ENCODE measurements around the gene PARN. TPM values are rescaled to one million over a fixed set of nuclear protein-coding genes. Genes with fewer than 3 reads are reported as not detected.
A peak's percentile ranks its signal among the peaks of the same experiment; 100 is the strongest.

PARN gene
- total RNA-seq, 2 donors from 2014 or later: 19.5 to 26.0 TPM

DNA sequence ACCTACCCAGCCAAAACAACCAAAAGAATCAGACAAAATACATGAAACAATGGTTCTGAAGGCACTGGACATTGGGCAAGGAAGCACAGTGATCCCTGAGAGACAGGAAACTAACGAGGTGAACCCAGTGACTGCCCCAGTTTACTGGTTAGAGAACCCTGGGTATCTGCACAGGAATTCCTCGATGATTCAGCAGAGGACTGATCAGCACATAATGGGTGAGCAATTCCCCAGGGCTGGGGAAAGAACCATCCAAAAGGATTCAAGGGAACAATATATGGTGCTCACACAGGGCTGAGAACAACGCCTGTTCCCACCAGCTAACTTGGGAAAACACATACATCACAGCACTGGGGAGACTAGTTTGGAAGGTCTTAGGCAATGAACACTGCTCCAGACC, 167.2 kb downstream of the PARN start:
- TF ChIP-seq, protein P1, sequence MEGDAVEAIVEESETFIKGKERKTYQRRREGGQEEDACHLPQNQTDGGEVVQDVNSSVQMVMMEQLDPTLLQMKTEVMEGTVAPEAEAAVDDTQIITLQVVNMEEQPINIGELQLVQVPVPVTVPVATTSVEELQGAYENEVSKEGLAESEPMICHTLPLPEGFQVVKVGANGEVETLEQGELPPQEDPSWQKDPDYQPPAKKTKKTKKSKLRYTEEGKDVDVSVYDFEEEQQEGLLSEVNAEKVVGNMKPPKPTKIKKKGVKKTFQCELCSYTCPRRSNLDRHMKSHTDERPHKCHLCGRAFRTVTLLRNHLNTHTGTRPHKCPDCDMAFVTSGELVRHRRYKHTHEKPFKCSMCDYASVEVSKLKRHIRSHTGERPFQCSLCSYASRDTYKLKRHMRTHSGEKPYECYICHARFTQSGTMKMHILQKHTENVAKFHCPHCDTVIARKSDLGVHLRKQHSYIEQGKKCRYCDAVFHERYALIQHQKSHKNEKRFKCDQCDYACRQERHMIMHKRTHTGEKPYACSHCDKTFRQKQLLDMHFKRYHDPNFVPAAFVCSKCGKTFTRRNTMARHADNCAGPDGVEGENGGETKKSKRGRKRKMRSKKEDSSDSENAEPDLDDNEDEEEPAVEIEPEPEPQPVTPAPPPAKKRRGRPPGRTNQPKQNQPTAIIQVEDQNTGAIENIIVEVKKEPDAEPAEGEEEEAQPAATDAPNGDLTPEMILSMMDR (IDR thresholded peaks at IDR 0.05): no peak
- Histone ChIP-seq H3K27ac (no peak overlapping the region), H3K27me3 (no peaks in the 10 kb centered on the region), H3K4me3 (no peak overlapping the region), H3K4me1 (peaks cover 0 to 4% of the 10 kb centered on the region in 2 donors), H3K36me3 (no peaks in the 10 kb centered on the region), H3K9me3 (peaks cover 4 to 14% of the 10 kb centered on the region in 2 donors)
- DNase-seq (ENCODE audit: low spot score): no peak

DNA sequence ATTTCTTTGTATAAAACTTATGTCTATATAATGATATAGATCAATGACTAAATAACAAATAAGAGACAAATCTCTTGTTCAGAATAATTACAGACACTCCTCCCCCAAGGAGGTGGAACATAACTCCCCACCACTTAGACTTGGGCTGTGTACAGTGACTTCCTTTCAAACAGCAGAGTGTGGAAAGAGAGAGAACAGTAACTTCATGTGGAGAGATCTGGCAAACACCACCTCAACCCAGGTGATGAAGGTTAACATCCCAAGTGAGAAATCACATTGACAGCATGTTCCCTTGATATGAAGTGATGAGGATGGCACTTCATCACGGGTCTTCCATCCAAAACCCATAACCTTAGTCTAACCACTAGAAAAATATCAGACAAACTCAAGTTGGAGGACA, 169.3 kb downstream of the PARN start:
- H3K4me1 ChIP-seq: peaks cover 0 to 4% of the 10 kb centered on the region in 2 donors
- no peaks in the 10 kb centered on the region for H3K36me3 ChIP-seq
- DNase-seq (ENCODE audit: low spot score): no peak
- TF ChIP-seq, protein P1 (IDR thresholded peaks at IDR 0.05): no peak
- no peak overlapping the region for H3K4me3 ChIP-seq
- H3K9me3 ChIP-seq: peaks cover 4 to 14% of the 10 kb centered on the region in 2 donors
- H3K27me3 ChIP-seq: no peaks in the 10 kb centered on the region
- peak overlapping the region in 1 of 2 donors; percentile 23 for H3K27ac ChIP-seq

DNA sequence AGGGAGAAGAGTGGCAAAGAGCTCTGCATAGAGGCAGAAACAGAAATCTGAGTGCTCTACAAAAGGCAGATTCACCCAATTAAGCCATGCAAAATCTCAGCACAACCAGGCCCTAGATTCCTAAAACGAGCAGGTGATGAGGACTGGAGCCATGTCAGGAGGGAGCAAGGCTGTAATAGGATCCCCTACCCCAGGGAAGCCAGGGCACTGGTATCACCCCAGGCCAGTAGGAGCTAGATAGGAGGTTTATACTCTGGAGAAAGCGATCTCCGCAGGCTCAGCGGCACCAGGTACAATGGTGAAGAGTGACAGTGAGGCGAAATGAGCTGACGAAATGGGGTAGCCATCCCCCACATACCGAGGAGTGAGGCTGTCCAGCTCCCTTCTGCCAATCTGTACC, 171.5 kb downstream of the PARN start:
- DNase-seq (ENCODE audit: low spot score): no peak
- H3K9me3 ChIP-seq: no peaks in the 10 kb centered on the region
- peaks cover 0 to 4% of the 10 kb centered on the region in 2 donors for H3K4me1 ChIP-seq
- H3K27ac ChIP-seq: no peak overlapping the region
- TF ChIP-seq, protein P1 (IDR thresholded peaks at IDR 0.05): no peak
- H3K27me3 ChIP-seq: no peaks in the 10 kb centered on the region
- no peaks in the 10 kb centered on the region for H3K36me3 ChIP-seq
- H3K4me3 ChIP-seq: no peak overlapping the region

DNA sequence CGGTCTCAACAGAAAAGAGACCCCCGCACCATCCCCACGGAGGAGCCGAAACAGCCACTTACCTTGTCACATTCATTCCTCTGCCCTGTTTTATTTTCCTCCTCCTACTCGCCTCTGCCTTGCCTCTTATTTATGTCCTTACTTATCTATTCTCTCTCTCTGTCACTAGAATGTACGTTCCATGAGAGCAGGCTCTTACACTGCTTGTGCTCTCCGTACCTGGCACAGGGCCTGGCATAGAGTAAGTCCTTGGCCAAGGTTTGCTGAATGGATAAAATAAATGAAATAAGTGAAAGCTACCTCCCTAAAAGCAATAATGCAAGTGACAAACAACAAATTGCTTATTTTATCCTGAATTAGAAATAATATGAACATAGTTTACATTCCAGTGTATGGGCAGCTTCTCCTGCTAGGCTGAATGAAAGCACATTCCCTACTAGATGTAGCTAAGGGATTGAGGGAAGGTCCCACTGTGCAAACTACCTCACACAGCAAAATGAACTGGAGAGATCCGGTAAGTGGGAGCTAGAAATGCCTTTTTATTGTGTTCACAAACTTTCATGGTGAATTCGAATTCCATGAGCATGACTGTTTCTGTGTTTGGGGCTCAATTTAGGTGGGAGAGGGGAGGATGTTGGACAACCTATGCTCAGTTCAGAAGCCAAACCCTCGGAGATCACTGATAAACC, 173.1 kb downstream of the PARN start:
- no peak overlapping the region for H3K27ac ChIP-seq
- no peak overlapping the region for H3K4me3 ChIP-seq
- H3K27me3 ChIP-seq: no peaks in the 10 kb centered on the region
- no peaks in the 10 kb centered on the region for H3K9me3 ChIP-seq
- H3K36me3 ChIP-seq: no peaks in the 10 kb centered on the region
- DNase-seq (ENCODE audit: low spot score): no peak
- TF ChIP-seq, protein P1 (IDR thresholded peaks at IDR 0.05): no peak
- peaks cover 0 to 4% of the 10 kb centered on the region in 2 donors for H3K4me1 ChIP-seq

DNA sequence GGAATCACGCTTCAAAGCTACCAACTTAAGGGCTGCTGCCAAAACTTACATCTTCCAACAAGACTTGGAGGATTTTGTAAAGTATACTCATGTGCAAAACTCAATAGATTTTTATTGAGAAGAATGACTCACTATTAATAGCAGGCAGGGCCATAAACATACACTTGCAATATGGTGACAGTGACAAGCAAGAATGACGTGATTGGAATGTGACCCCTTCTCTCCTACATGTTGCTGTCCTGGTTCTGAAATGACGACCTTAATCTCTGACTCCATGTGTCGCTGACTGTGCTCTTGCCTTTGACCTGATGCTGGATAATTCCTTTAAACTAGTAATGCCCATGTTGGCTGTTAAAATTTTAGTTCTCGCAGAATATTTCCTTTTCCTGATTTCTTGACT, 174.5 kb downstream of the PARN start:
- Histone ChIP-seq H3K9me3 (no peaks in the 10 kb centered on the region), H3K27ac (no peak overlapping the region), H3K4me3 (no peak overlapping the region), H3K36me3 (no peaks in the 10 kb centered on the region), H3K4me1 (peaks cover 0 to 4% of the 10 kb centered on the region in 2 donors), H3K27me3 (no peaks in the 10 kb centered on the region)
- TF ChIP-seq, protein P1 (IDR thresholded peaks at IDR 0.05): no peak
- DNase-seq (ENCODE audit: low spot score): no peak

DNA sequence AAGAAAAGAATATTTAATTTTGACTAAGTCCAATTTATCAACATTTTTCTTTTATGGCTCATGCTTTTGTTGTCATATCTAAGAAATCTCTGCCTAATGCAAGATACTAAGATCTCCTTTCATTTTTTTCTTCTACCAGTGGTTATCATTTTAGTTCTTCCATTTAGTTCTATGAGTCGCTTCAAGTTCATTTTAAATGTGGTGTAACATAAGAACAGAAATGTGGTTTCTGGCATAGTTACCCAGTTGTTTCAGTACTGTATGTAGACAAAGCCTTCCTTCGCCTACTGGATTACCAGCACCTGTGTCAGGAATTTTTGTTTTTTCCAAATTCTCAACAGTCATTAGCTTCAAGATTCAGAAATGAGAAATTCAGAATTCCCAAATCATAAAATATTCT, 175.7 kb downstream of the PARN start:
- no peaks in the 10 kb centered on the region for H3K27me3 ChIP-seq
- DNase-seq (ENCODE audit: low spot score): no peak
- TF ChIP-seq, protein P1 (IDR thresholded peaks at IDR 0.05): no peak

More for the DNA sequence above, 175.7 kb downstream of the PARN start:
- Histone ChIP-seq H3K36me3 (no peaks in the 10 kb centered on the region), H3K27ac (no peak overlapping the region), H3K4me1 (peaks cover 4 to 10% of the 10 kb centered on the region in 2 donors), H3K4me3 (no peak overlapping the region), H3K9me3 (no peaks in the 10 kb centered on the region)
